Coronary artery (tissue), 2 donors: Measurements from ENCODE around the gene SH3GLB1.

Source experiments
- DNase-seq: peaks from one replicate; pipeline ENCODE4 v3.0.0-alpha.2; 2017; ENCODE audit warnings: low spot score
- H3K27ac ChIP-seq, 2 donors: fragments of 200-600 bp; sonication (generic); one replicate each; pipeline ENCODE4 v1.5.1; 2016 to 2019
- H3K4me3 ChIP-seq: fragments of 200-600 bp; sonication (generic); 2 replicates; pipeline ENCODE4 v1.5.1; 2016; ENCODE audit warnings: mild to moderate bottlenecking, moderate library complexity
- TF ChIP-seq, protein P1 (sequence below): fragments of 200-600 bp; sonication (generic); IDR thresholded peaks from one replicate; pipeline ENCODE4 v1.5.1; 2019; ENCODE audit warnings: antibody characterized with exemption

Gene SH3GLB1

DNA sequence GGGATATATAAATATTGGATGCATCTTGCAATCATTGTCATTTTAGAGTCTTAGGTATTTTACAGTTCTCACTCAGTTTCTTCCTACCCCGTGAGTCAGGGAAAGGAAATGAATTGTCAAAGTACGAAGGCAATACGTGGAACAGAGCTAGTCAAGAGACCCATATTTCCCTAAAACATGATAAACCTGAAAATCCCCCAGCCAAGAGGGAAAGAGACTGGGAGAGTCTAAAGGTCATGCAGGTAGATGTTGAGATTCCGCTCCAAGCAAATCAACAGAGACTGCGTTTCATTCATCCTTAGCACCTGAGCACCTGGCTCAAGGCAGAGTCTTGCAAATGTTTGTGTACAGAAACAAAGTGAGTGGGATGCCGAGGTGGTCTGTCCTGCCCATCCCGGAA, 58.0 kb downstream of the SH3GLB1 start:
- no peak overlapping the region for H3K4me3 ChIP-seq
- DNase-seq = no peak
- H3K27ac ChIP-seq = no peak overlapping the region
- TF ChIP-seq, protein P1, sequence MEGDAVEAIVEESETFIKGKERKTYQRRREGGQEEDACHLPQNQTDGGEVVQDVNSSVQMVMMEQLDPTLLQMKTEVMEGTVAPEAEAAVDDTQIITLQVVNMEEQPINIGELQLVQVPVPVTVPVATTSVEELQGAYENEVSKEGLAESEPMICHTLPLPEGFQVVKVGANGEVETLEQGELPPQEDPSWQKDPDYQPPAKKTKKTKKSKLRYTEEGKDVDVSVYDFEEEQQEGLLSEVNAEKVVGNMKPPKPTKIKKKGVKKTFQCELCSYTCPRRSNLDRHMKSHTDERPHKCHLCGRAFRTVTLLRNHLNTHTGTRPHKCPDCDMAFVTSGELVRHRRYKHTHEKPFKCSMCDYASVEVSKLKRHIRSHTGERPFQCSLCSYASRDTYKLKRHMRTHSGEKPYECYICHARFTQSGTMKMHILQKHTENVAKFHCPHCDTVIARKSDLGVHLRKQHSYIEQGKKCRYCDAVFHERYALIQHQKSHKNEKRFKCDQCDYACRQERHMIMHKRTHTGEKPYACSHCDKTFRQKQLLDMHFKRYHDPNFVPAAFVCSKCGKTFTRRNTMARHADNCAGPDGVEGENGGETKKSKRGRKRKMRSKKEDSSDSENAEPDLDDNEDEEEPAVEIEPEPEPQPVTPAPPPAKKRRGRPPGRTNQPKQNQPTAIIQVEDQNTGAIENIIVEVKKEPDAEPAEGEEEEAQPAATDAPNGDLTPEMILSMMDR = no peak

DNA sequence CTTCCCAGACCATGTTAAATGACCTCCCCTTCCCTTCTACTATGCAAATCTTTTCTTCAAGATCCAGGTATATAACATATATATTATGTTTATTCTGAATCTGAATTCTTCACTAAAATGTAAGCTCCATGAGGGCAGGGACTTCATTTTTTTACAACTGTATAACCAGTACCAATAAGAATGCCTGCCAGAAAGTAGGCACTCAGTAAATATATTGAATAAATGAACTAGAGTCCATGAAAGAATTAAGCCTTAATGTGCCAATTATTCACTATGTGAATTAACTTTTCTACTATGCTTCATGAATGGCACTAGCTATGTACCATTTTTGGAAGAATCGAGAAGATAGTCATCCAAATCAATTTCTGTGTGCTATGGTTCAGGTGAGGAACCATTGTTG, 60.1 kb downstream of the SH3GLB1 start:
- TF ChIP-seq, protein P1 = no peak
- DNase-seq = no peak

DNA sequence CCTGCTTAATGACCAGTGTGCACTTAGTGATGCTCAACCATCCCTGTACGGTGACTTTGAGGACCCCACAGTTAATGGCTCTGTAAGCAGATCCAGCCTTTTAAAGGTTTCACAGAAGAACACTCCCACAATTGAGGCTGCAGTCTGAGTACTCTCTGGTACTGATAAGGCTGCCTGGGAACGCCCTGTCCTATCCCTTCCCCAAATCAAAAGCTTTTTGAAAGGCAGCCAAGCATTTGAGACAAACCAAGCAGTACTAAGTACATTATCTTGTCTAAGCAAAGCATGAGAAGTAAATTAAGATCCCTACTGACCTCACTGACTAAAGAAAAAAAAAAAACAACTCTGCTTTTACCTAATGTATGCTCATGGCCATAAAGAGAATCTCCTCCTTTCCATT, 60.7 kb downstream of the SH3GLB1 start:
- DNase-seq = no peak
- Histone ChIP-seq H3K4me3 (no peak overlapping the region), H3K27ac (no peak overlapping the region)
- TF ChIP-seq, protein P1 = no peak

More for the DNA sequence above, 60.1 kb downstream of the SH3GLB1 start:
- H3K27ac ChIP-seq = no peak overlapping the region
- H3K4me3 ChIP-seq = no peak overlapping the region

DNA sequence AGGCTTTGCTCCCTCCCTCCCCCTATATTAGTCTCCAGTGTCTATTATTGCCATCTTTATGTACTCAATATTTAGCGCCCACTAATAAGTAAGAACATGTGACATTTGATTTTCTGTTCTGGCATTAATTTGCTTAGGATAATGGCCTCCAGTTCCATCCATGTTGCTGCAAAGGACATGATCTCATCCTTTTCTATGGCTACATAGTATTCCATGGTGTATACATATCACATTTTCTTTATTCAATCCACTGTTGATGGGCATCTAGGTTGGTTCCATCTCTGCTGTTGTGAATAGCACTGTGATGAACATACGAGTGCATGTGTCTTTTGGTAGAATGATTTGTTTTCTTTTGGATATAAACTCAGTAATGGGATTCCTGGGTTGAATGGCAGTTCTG, 61.3 kb downstream of the SH3GLB1 start:
- no peak for DNase-seq
- no peak overlapping the region for H3K4me3 ChIP-seq
- TF ChIP-seq, protein P1 = no peak
- no peak overlapping the region for H3K27ac ChIP-seq

DNA sequence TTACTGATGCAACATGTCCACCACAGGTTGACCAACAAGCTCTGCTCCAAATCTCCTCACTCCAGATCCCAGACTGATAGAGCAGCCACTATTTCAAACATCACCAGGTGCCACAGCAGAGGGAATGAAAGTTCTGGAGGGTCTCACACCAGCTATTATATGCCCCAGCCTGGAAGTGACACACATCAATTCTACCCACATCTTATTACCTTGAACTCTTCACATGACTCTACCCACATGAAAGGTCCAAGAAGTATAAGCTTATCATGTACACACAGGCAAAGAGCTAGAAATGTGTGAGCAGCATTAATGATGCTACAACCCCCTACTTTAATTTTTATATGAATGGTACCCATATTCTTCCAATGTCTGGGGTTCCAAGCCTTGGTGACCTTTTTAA, 64.2 kb downstream of the SH3GLB1 start:
- TF ChIP-seq, protein P1 = no peak
- no peak overlapping the region for H3K4me3 ChIP-seq
- no peak overlapping the region for H3K27ac ChIP-seq
- DNase-seq = no peak

DNA sequence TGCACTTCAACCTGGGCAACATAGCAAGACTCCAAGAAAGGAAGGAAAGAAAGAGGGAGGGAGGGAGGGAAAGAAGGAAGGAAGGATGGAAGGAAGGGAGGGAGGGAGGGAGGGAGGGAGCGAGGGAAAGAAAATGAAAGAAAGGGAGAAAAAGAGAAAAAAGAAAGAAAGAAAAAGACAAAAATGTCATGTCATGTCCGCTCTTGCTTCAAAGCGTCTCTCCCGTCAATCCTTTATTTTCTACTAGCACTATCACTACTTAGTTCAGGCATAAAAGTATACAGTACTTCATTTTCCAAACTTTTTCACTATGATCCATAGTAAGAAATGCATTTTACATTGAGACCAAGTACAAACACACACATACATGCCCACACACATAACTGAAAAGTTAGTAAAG, 64.7 kb downstream of the SH3GLB1 start:
- no peak overlapping the region for H3K27ac ChIP-seq
- TF ChIP-seq, protein P1 = no peak
- no peak overlapping the region for H3K4me3 ChIP-seq
- no peak for DNase-seq

DNA sequence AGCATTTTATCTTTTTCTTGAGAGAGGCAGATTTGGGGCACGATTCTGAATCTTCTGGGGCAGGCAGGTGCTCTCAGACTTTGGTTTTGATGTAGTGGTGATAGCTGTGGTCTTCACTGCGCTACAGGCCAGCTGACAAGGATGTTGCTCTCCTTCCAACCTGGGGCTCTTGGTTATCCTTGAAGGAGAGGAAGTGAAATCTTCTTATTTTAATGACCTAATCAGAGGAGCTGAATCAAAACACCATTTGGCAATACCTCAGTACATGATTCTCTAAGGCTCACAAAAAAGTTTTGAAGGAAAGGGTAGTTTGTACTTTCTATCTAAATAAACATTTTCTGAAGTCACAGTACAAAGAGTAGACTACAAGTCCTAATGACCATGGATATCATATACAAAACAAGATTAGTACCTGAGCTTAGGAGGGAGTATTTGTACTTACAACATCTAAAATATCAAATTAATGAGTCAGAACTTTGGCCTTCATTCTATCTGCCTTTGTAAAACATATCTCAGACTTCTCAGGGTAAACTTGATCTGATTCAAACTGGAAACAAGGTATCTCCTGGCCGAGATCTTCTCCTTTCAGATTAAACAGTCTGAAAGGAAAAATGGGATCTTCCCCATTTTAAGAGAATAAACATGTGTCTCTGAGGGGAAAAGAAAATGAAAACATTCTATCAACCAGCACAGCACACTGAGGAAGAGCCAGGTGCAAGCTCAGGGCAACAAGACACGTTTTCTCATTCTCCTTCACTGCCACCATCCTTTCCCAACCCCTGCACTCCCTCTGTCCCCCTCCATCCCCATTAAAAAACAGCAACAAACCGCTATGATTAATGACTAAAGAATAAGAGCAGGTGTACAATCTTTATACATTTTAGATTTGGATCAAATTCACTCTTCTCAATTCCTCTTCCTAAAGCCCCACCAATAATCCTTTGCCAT, 69.2 kb downstream of the SH3GLB1 start:
- TF ChIP-seq, protein P1 = no peak
- Histone ChIP-seq H3K4me3 (peak overlapping the region; percentile 48), H3K27ac (peak overlapping the region; percentile 44 to 69)
- no peak for DNase-seq
